Smooth muscle cell (in vitro differentiated cells): ENCODE measurements around the gene PSD2. TPM values are rescaled to one million over a fixed set of nuclear protein-coding genes. Genes with fewer than 3 reads are reported as not detected.

Experiments used
- DNase-seq: peaks from one replicate; lab custom pipeline; 2025; ENCODE audit not compliant: unreplicated experiment; lab: John Stamatoyannopoulos, UW
- H2AFZ ChIP-seq: fragments of 200-600 bp; sonication (generic); 2 replicates; pipeline ENCODE4 v1.6.0; 2016; ENCODE audit warnings: antibody characterized with exemption, low read depth, mild to moderate bottlenecking
- H3F3A ChIP-seq: fragments of 200-600 bp; sonication (generic); 2 replicates; pipeline ENCODE4 v1.6.0; 2017; ENCODE audit warnings: antibody characterized with exemption, low read depth
- H3K27ac ChIP-seq: fragments of 200-600 bp; sonication (generic); 2 replicates; pipeline ENCODE4 v1.5.1; 2016; ENCODE audit warnings: low read depth, mild to moderate bottlenecking
- H3K27me3 ChIP-seq: fragments of 200-600 bp; sonication (generic); 2 replicates; pipeline ENCODE4 v1.6.1; 2016; ENCODE audit warnings: low read depth, mild to moderate bottlenecking
- H3K36me3 ChIP-seq: fragments of 200-600 bp; sonication (generic); 2 replicates; pipeline ENCODE4 v1.5.1; 2016; ENCODE audit warnings: low read depth
- H3K4me1 ChIP-seq: fragments of 200-600 bp; sonication (generic); 2 replicates; pipeline ENCODE4 v1.5.1; 2016; ENCODE audit warnings: low read depth
- H3K4me2 ChIP-seq: fragments of 200-600 bp; sonication (generic); 2 replicates; pipeline ENCODE4 v1.6.0; 2016; ENCODE audit warnings: mild to moderate bottlenecking
- H3K4me3 ChIP-seq: fragments of 200-600 bp; sonication (generic); 2 replicates; pipeline ENCODE4 v1.5.1; 2016; ENCODE audit warnings: mild to moderate bottlenecking
- H3K79me2 ChIP-seq: fragments of 200-600 bp; sonication (generic); 2 replicates; pipeline ENCODE4 v1.6.0; 2016; ENCODE audit warnings: low read depth, mild to moderate bottlenecking
- H3K9ac ChIP-seq: fragments of 200-600 bp; sonication (generic); 2 replicates; pipeline ENCODE4 v1.6.0; 2016; ENCODE audit warnings: low read depth
- H3K9me3 ChIP-seq: fragments of 200-600 bp; sonication (generic); replicated peaks from 2 replicates; pipeline ENCODE4 v1.5.1; 2016; ENCODE audit warnings: low read depth
- H4K20me1 ChIP-seq: fragments of 200-600 bp; sonication (generic); 2 replicates; pipeline ENCODE4 v1.6.0; 2016; ENCODE audit warnings: low read depth
- CTCF ChIP-seq: fragments of 200-600 bp; sonication (generic); IDR thresholded peaks from 2 replicates; pipeline ENCODE4 v1.5.1; 2017; ENCODE audit warnings: borderline replicate concordance, mild to moderate bottlenecking, antibody characterized with exemption; ENCODE audit not compliant: insufficient read depth, poor library complexity, severe bottlenecking
- WGBS: methylation state at CpG from one replicate; pipeline ENCODE4 v1.1.7; 2016; ENCODE audit warnings: low lambda C conversion rate; 5-methylcytosine and 5-hydroxymethylcytosine counted together
- polyA plus RNA-seq: library from polyadenylated mRNA; unstranded; fragments of >200 nt; fragmentation: Nextera tagmentation; extraction: Ambion mirVana; gene quantifications from 2 replicates; pipeline ENCODE4 v1.2.1, GENCODE V29; 2016
- total RNA-seq: library from RNA; depleted of rRNA; stranded (reverse); fragments of >200 nt; gene quantifications from 2 replicates; pipeline ENCODE4 v1.2.3, GENCODE V29; 2014

The PSD2 gene
- total and polyA plus RNA-seq, 2 experiments from 2014 or later: 0.54 to 0.81 TPM

- Histone ChIP-seq H3K36me3 (no peaks in the 10 kb centered on the region), H3K4me2 (no peak overlapping the region), H3K27me3 (peaks cover 24% of the 10 kb centered on the region), H3K4me3 (no peak overlapping the region), H3K79me2 (no peaks in the 10 kb centered on the region), H3F3A (no peaks in the 10 kb centered on the region), H4K20me1 (no peaks in the 10 kb centered on the region), H2AFZ (no peak overlapping the region), H3K4me1 (no peaks in the 10 kb centered on the region), H3K9me3 (no peaks in the 10 kb centered on the region), H3K27ac (no peak overlapping the region), H3K9ac (no peak overlapping the region)
- no peak for TF ChIP-seq CTCF
- DNase-seq: no peak
- 87% methylated on average over 8 of the region's 8 CpGs for WGBS
Observed at GRCh38 chr5:139839918-139840317, 44.3 kb downstream of the PSD2 start.

GRCh38 chr5:139841549-139841948 is 45.9 kb downstream of the PSD2 start:
- peaks cover 40% of the 10 kb centered on the region for H3K27me3 ChIP-seq
- H3K9ac ChIP-seq: no peak overlapping the region
- no peak overlapping the region for H3K4me2 ChIP-seq
- no peaks in the 10 kb centered on the region for H3K9me3 ChIP-seq
- 80% methylated on average over 4 of the region's 4 CpGs for WGBS
- no peaks in the 10 kb centered on the region for H3K79me2 ChIP-seq
- no peaks in the 10 kb centered on the region for H3K4me1 ChIP-seq
- no peaks in the 10 kb centered on the region for H3F3A ChIP-seq
- DNase-seq: no peak
- no peaks in the 10 kb centered on the region for H4K20me1 ChIP-seq
- no peak overlapping the region for H3K4me3 ChIP-seq
- H2AFZ ChIP-seq: no peak overlapping the region
- no peaks in the 10 kb centered on the region for H3K36me3 ChIP-seq
- H3K27ac ChIP-seq: no peak overlapping the region
- TF ChIP-seq CTCF: peak; percentile 6

- WGBS: 94% methylated on average over 7 of the region's 7 CpGs
- TF ChIP-seq CTCF: no peak
- Histone ChIP-seq H3K9me3 (no peaks in the 10 kb centered on the region), H3K4me2 (no peak overlapping the region), H3K79me2 (no peaks in the 10 kb centered on the region), H3K27me3 (peaks cover 48% of the 10 kb centered on the region), H3K27ac (no peak overlapping the region), H3K4me1 (no peaks in the 10 kb centered on the region), H3K9ac (no peak overlapping the region), H4K20me1 (no peaks in the 10 kb centered on the region), H3K4me3 (no peak overlapping the region), H2AFZ (no peak overlapping the region), H3K36me3 (no peaks in the 10 kb centered on the region), H3F3A (no peaks in the 10 kb centered on the region)
- no peak for DNase-seq
Observed at GRCh38 chr5:139842321-139842720, 46.7 kb downstream of the PSD2 start.

- Histone ChIP-seq H2AFZ (no peak overlapping the region), H3K9me3 (no peaks in the 10 kb centered on the region), H3K36me3 (no peaks in the 10 kb centered on the region), H3F3A (no peaks in the 10 kb centered on the region), H3K4me3 (no peak overlapping the region), H3K4me2 (no peak overlapping the region), H3K27ac (no peak overlapping the region), H3K79me2 (no peaks in the 10 kb centered on the region), H3K4me1 (no peaks in the 10 kb centered on the region), H4K20me1 (no peaks in the 10 kb centered on the region), H3K27me3 (peaks cover 51% of the 10 kb centered on the region), H3K9ac (no peak overlapping the region)
- WGBS: 67% methylated on average over 5 of the region's 5 CpGs
- TF ChIP-seq CTCF: no peak
- no peak for DNase-seq
Observed at GRCh38 chr5:139843991-139844390, 48.4 kb downstream of the PSD2 start.
